Neural crest cell (in vitro differentiated cells): Measurements from ENCODE around the gene PPP1R12C. TPM values are rescaled to one million over a fixed set of nuclear protein-coding genes. Genes with fewer than 3 reads are reported as not detected.

ENCODE experiments used
- DNase-seq: peaks from one replicate; pipeline ENCODE4 v3.0.0; 2021; ENCODE audit warnings: low read depth, mixed read lengths, low spot score
- H3K27ac Mint-ChIP-seq: one replicate; pipeline ENCODE4 v1.8.0; 2021; ENCODE audit warnings: mild to moderate bottlenecking, mixed read lengths; ENCODE audit not compliant: unreplicated experiment
- H3K27me3 Mint-ChIP-seq: 2 replicates; pipeline ENCODE4 v1.8.0; 2021; ENCODE audit warnings: low read depth, mild to moderate bottlenecking, mixed read lengths
- H3K36me3 Mint-ChIP-seq: 2 replicates; pipeline ENCODE4 v1.8.0; 2021; ENCODE audit warnings: low read depth, mild to moderate bottlenecking, mixed read lengths
- H3K4me1 Mint-ChIP-seq: 2 replicates; pipeline ENCODE4 v1.8.0; 2021; ENCODE audit warnings: mixed read lengths
- H3K4me3 Mint-ChIP-seq: one replicate; pipeline ENCODE4 v1.8.0; 2021; ENCODE audit warnings: mild to moderate bottlenecking, mixed read lengths
- H3K9me3 Mint-ChIP-seq: 2 replicates; pipeline ENCODE4 v1.8.0; 2021; ENCODE audit warnings: mixed read lengths
- CTCF ChIP-seq: fragments of 200-600 bp; sonication (generic); conservative IDR thresholded peaks from 2 replicates; pipeline ENCODE4 v1.5.0; 2021; ENCODE audit warnings: antibody characterized with exemption, mild to moderate bottlenecking
- total RNA-seq: library from RNA; stranded (reverse); gene quantifications from 2 replicates; pipeline ENCODE4 v1.2.1, GENCODE V29; 2021

PPP1R12C gene
- total RNA-seq, 1 donor from 2014 or later = 108 TPM

- peaks cover 10% of the 10 kb centered on the region for H3K4me1 Mint-ChIP-seq
- no peak overlapping the region for H3K27ac Mint-ChIP-seq
- no peak for DNase-seq
- no peaks in the 10 kb centered on the region for H3K36me3 Mint-ChIP-seq
- H3K27me3 Mint-ChIP-seq = no peaks in the 10 kb centered on the region
- TF ChIP-seq CTCF = no peak
- H3K9me3 Mint-ChIP-seq = no peaks in the 10 kb centered on the region
- no peak overlapping the region for H3K4me3 Mint-ChIP-seq
Observed at GRCh38 chr19:55096061-55096701, 21.3 kb downstream of the PPP1R12C start.

GRCh38 chr19:55095260-55096060 is 22.0 kb downstream of the PPP1R12C start:
- peak overlapping the region; percentile 39 for H3K4me3 Mint-ChIP-seq
- no peak overlapping the region for H3K27ac Mint-ChIP-seq
- no peaks in the 10 kb centered on the region for H3K36me3 Mint-ChIP-seq
- no peaks in the 10 kb centered on the region for H3K27me3 Mint-ChIP-seq
- H3K4me1 Mint-ChIP-seq = peaks cover 10% of the 10 kb centered on the region
- H3K9me3 Mint-ChIP-seq = no peaks in the 10 kb centered on the region
- TF ChIP-seq CTCF = no peak
- DNase-seq = no peak

GRCh38 chr19:55094456-55095259 is 22.8 kb downstream of the PPP1R12C start:
- Mint-ChIP-seq H3K9me3 (no peaks in the 10 kb centered on the region), H3K27me3 (no peaks in the 10 kb centered on the region), H3K4me1 (peaks cover 6% of the 10 kb centered on the region), H3K27ac (no peak overlapping the region), H3K4me3 (peak overlapping the region; percentile 39), H3K36me3 (no peaks in the 10 kb centered on the region)
- no peak for DNase-seq
- TF ChIP-seq CTCF = no peak

- H3K9me3 Mint-ChIP-seq = no peaks in the 10 kb centered on the region
- no peak overlapping the region for H3K4me3 Mint-ChIP-seq
- no peak for DNase-seq
- peaks cover 3% of the 10 kb centered on the region for H3K27me3 Mint-ChIP-seq
- TF ChIP-seq CTCF = no peak
- peaks cover 22% of the 10 kb centered on the region for H3K4me1 Mint-ChIP-seq
- H3K36me3 Mint-ChIP-seq = peaks cover 2% of the 10 kb centered on the region
- H3K27ac Mint-ChIP-seq = no peak overlapping the region
Observed at GRCh38 chr19:55092423-55093318, 24.8 kb downstream of the PPP1R12C start.

- Mint-ChIP-seq H3K4me1 (peaks cover 29% of the 10 kb centered on the region), H3K36me3 (peaks cover 2% of the 10 kb centered on the region), H3K27ac (no peak overlapping the region), H3K27me3 (peaks cover 4% of the 10 kb centered on the region), H3K4me3 (no peak overlapping the region), H3K9me3 (no peaks in the 10 kb centered on the region)
- no peak for TF ChIP-seq CTCF
- DNase-seq = peak; percentile 39
Observed at GRCh38 chr19:55091955-55092354, 25.5 kb downstream of the PPP1R12C start.
